PC-9 (cell line): Measurements from ENCODE around the gene PARVG. TPM values are rescaled to one million over a fixed set of nuclear protein-coding genes. Genes with fewer than 3 reads are reported as not detected.

ENCODE experiments used
- BruUV-seq: library from RNA; stranded (reverse); fragments of 400-500 nt; replicated peaks from 2 replicates; lab custom pipeline; 2021; lab: Mats Ljungman, UMichigan
- CTCF ChIA-PET: fragments of 300-600 bp; sonication (Branson Sonifier 250); formaldehyde crosslinking; loops from one replicate; lab custom pipeline; 2022; ENCODE audit warnings: antibody characterized with exemption; lab: Charles Lee
- POLR2A ChIA-PET: fragments of 300-600 bp; sonication (Branson Sonifier 250); formaldehyde crosslinking; loops from one replicate; lab custom pipeline; 2022; ENCODE audit warnings: antibody characterized with exemption; ENCODE audit not compliant: unreplicated experiment; lab: Charles Lee
- DNase-seq, 2 experiments: peaks; one replicate each; pipeline versions ENCODE4 v3.0.0 to v3.0.0-alpha.2; 2015 to 2022; ENCODE audit warnings: mixed read lengths in 1 of 2
- H2AFZ ChIP-seq: fragments of 200-600 bp; sonication (generic); 2 replicates; pipeline ENCODE4 v1.8.1; 2017; ENCODE audit warnings: antibody characterized with exemption
- H3F3A ChIP-seq: fragments of 200-600 bp; sonication (generic); 2 replicates; pipeline ENCODE4 v1.8.1; 2017; ENCODE audit warnings: antibody characterized with exemption, mild to moderate bottlenecking, low read depth; ENCODE audit not compliant: insufficient read depth
- H3K27ac ChIP-seq: fragments of 200-600 bp; sonication (generic); 2 replicates; pipeline ENCODE4 v1.6.1; 2016; ENCODE audit warnings: mixed run types
- H3K27me3 ChIP-seq: fragments of 200-600 bp; sonication (generic); 2 replicates; pipeline ENCODE4 v1.6.1; 2016; ENCODE audit warnings: low read depth, mixed run types; ENCODE audit not compliant: insufficient read depth
- H3K36me3 ChIP-seq: fragments of 200-600 bp; sonication (generic); 2 replicates; pipeline ENCODE4 v1.6.1; 2016; ENCODE audit warnings: low read depth, mixed run types
- H3K4me1 ChIP-seq: fragments of 200-600 bp; sonication (generic); replicated peaks from 2 replicates; pipeline ENCODE4 v1.6.1; 2016; ENCODE audit warnings: mixed run types; ENCODE audit not compliant: insufficient read depth
- H3K4me2 ChIP-seq: fragments of 200-600 bp; sonication (generic); 2 replicates; pipeline ENCODE4 v1.6.1; 2017; ENCODE audit warnings: mixed run types
- H3K4me3 ChIP-seq: fragments of 200-600 bp; sonication (generic); 2 replicates; pipeline ENCODE4 v1.6.1; 2016; ENCODE audit warnings: mixed run types
- H3K79me2 ChIP-seq: fragments of 200-600 bp; sonication (generic); 2 replicates; pipeline ENCODE4 v1.6.1; 2017; ENCODE audit warnings: low read depth, mixed run types
- H3K9me2 ChIP-seq: fragments of 200-600 bp; sonication (generic); 2 replicates; pipeline ENCODE4 v1.8.1; 2017; ENCODE audit warnings: mild to moderate bottlenecking; ENCODE audit not compliant: insufficient read depth
- H3K9me3 ChIP-seq: fragments of 200-600 bp; sonication (generic); 2 replicates; pipeline ENCODE4 v1.8.1; 2016; ENCODE audit warnings: low read depth; ENCODE audit not compliant: insufficient read depth
- H4K20me1 ChIP-seq: fragments of 200-600 bp; sonication (generic); 2 replicates; pipeline ENCODE4 v1.8.1; 2017; ENCODE audit not compliant: insufficient read depth
- EZH2 ChIP-seq: fragments of 200-600 bp; sonication (generic); IDR thresholded peaks from 2 replicates; pipeline ENCODE4 v1.8.0; 2017; ENCODE audit warnings: antibody characterized with exemption, low read depth
- intact Hi-C: fragments of 100-400 bp; cut with micrococcal nuclease; formaldehyde crosslinking; loops from one replicate; pipeline ENCODE4 v1.10.0; 2022; ENCODE audit not compliant: unreplicated experiment
- total RNA-seq: library from RNA; stranded (reverse); gene quantifications from 2 replicates; pipeline ENCODE4 v1.2.3, GENCODE V29; 2021
- TF ChIP-seq, protein P1 (sequence below): fragments of 200-600 bp; sonication (generic); conservative IDR thresholded peaks from 2 replicates; pipeline ENCODE4 v1.6.1; 2017; ENCODE audit warnings: mixed run types, antibody characterized with exemption, mild to moderate bottlenecking, moderate library complexity

The PARVG gene
- total RNA-seq, 1 experiment from 2014 or later = not detected

- TF ChIP-seq, protein P1, sequence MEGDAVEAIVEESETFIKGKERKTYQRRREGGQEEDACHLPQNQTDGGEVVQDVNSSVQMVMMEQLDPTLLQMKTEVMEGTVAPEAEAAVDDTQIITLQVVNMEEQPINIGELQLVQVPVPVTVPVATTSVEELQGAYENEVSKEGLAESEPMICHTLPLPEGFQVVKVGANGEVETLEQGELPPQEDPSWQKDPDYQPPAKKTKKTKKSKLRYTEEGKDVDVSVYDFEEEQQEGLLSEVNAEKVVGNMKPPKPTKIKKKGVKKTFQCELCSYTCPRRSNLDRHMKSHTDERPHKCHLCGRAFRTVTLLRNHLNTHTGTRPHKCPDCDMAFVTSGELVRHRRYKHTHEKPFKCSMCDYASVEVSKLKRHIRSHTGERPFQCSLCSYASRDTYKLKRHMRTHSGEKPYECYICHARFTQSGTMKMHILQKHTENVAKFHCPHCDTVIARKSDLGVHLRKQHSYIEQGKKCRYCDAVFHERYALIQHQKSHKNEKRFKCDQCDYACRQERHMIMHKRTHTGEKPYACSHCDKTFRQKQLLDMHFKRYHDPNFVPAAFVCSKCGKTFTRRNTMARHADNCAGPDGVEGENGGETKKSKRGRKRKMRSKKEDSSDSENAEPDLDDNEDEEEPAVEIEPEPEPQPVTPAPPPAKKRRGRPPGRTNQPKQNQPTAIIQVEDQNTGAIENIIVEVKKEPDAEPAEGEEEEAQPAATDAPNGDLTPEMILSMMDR = no peak
- Histone ChIP-seq H3K4me1 (no peaks in the 10 kb centered on the region), H3K4me3 (no peak overlapping the region), H3K9me2 (no peaks in the 10 kb centered on the region), H3K27me3 (no peaks in the 10 kb centered on the region), H3K36me3 (no peaks in the 10 kb centered on the region), H3K4me2 (no peak overlapping the region), H4K20me1 (no peaks in the 10 kb centered on the region), H3K27ac (no peak overlapping the region), H3F3A (no peaks in the 10 kb centered on the region), H3K79me2 (no peaks in the 10 kb centered on the region), H3K9me3 (no peaks in the 10 kb centered on the region), H2AFZ (no peak overlapping the region)
- ChIA-PET CTCF (no interaction called here), POLR2A (no interaction called here)
- no TSS peak for BruUV-seq
- intact Hi-C loops = no loop called here
- DNase-seq = no peak
These were observed 16.7 kb upstream of the PARVG start for GRCh38 chr22:44164031-44164430.

DNA sequence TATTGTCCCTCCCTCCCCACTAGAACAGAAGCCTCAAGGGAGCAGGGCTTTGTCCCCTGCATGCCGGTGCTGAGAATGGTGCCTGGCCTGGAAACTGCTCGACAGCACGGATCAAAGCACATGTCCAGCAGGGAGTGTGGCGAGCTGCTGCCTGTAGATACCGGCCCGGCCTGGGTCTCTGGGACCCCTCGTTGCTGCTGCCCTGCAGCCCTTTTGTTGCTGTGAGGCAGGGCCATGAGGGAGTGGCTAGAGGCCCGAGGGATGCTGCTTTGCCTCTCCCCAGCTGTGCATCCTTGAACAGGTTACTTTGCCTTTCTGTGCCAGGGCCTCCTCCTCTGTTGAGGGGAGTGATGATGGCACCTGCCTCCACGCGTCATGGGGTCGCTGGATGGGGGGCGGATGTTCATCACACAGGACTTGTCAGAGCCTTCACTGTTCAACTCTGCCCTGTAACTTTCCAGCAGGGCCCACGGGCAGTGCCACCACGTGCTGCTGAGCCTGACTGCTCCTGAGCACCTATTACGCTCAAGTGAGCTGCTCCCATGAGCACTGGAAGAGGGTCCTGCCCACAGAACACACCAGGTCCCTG, 15.3 kb upstream of the PARVG start:
- BruUV-seq = no TSS peak
- no peaks in the 10 kb centered on the region for H3K27me3 ChIP-seq
- H2AFZ ChIP-seq = no peak overlapping the region
- intact Hi-C loops = no loop called here
- no peaks in the 10 kb centered on the region for H3K9me3 ChIP-seq
- no peak overlapping the region for H3K27ac ChIP-seq
- TF ChIP-seq, protein P1 = no peak
- TF ChIP-seq EZH2 = no peak
- no peaks in the 10 kb centered on the region for H4K20me1 ChIP-seq
- H3K9me2 ChIP-seq = no peaks in the 10 kb centered on the region
- H3K36me3 ChIP-seq = no peaks in the 10 kb centered on the region
- no peaks in the 10 kb centered on the region for H3K79me2 ChIP-seq
- no peaks in the 10 kb centered on the region for H3K4me1 ChIP-seq
- H3K4me3 ChIP-seq = no peak overlapping the region
- no peak for DNase-seq
- POLR2A ChIA-PET = no interaction called here
- no peak overlapping the region for H3K4me2 ChIP-seq
- CTCF ChIA-PET = no interaction called here
- no peaks in the 10 kb centered on the region for H3F3A ChIP-seq

GRCh38 chr22:44166498-44167276, 14.0 kb upstream of the PARVG start:
- Histone ChIP-seq H4K20me1 (no peaks in the 10 kb centered on the region), H3K27ac (no peak overlapping the region), H3K4me3 (no peak overlapping the region), H3K4me1 (no peaks in the 10 kb centered on the region), H3K27me3 (no peaks in the 10 kb centered on the region), H3F3A (no peaks in the 10 kb centered on the region), H3K79me2 (no peaks in the 10 kb centered on the region), H2AFZ (no peak overlapping the region), H3K4me2 (no peak overlapping the region), H3K36me3 (no peaks in the 10 kb centered on the region), H3K9me3 (no peaks in the 10 kb centered on the region), H3K9me2 (no peaks in the 10 kb centered on the region)
- ChIA-PET CTCF (no interaction called here), POLR2A (interaction anchor here (0.7 kb wide), 1 partner anchor 457 kb away, joined by 4 read pairs; no protein-coding TSS in a partner anchor)
- intact Hi-C loops = no loop called here
- DNase-seq = no peak
- no peak for TF ChIP-seq EZH2
- TF ChIP-seq, protein P1 = no peak
- BruUV-seq = no TSS peak
